Measurements from ENCODE around the gene COMMD3. TPM values are rescaled to one million over a fixed set of nuclear protein-coding genes. Genes with fewer than 3 reads are reported as not detected.

The COMMD3 gene
- total and polyA plus RNA-seq, 2 of the 8 experiments (the other 6 are each of a cell fraction or from before 2014, with no cell fraction given): 2.3 to 2.7 TPM

- H2BK15ac ChIP-seq (ENCODE audit: low read length): no peak overlapping the region
- FAIRE-seq (no peak), DNase-seq (ENCODE audit: low read depth in 1 of 2, low spot score in 2 of 2) (no peak)
- no peak overlapping the region for H3K18ac ChIP-seq (ENCODE audit: extremely low read depth, low read length)
- H3K79me2 ChIP-seq (ENCODE audit: control insufficient read depth in 1 of 2, insufficient read depth in 2 of 2, low read length in 2 of 2): no peaks in the 10 kb centered on the region
- H4K20me1 ChIP-seq (replicated peaks in 1 of 2; ENCODE audit: control insufficient read depth in 1 of 2, insufficient read depth in 2 of 2, low read length in 2 of 2): peaks cover 2 to 9% of the 10 kb centered on the region in 2 experiments
- WGBS, 2 experiments (ENCODE audit: extremely low coverage in 1 of 2, insufficient coverage in 1 of 2, insufficient read length in 1 of 2, insufficient replicate concordance in 2 of 2, low coverage in 1 of 2, low lambda C conversion rate in 2 of 2, missing lambda C conversion rate in 1 of 2): 60% methylated on average over 1 of the region's 1 CpG; no CpG with 5 or more reads in 1 of the 2 experiments
- no peaks in the 10 kb centered on the region for H3K79me1 ChIP-seq (ENCODE audit: low read depth, low read length)
- peaks cover 7% of the 10 kb centered on the region; the same call in 1 of the 2 replicates for H3K23me2 ChIP-seq (ENCODE audit: low read depth, low read length)
- no peak overlapping the region for H2BK5ac ChIP-seq (ENCODE audit: low read depth, low read length)
- H3K9ac ChIP-seq (replicated peaks in 1 of 4; ENCODE audit: extremely low read depth in 1 of 4, low read depth in 3 of 4, low read length in 3 of 4): no peak overlapping the region
- H3K4me2 ChIP-seq (ENCODE audit: insufficient read depth in 1 of 2, low read depth in 2 of 2, low read length in 2 of 2): no peak overlapping the region; a peak in 1 of 4 replicates
- no peak overlapping the region for H4K8ac ChIP-seq (ENCODE audit: extremely low read depth, insufficient read depth, low read length)
- H3K27ac ChIP-seq (ENCODE audit: low read depth, low read length): no peak overlapping the region
- no peak overlapping the region for H4K5ac ChIP-seq (ENCODE audit: insufficient read length, low read depth, low read length)
- H3K36me3 ChIP-seq (ENCODE audit: control insufficient read depth in 2 of 4, insufficient read depth in 4 of 4, low read length in 3 of 4): no peaks in the 10 kb centered on the region; a peak in 1 of 8 replicates
- H2AK5ac ChIP-seq (ENCODE audit: low read depth, low read length): no peak overlapping the region
- TF ChIP-seq POLR2AphosphoS5 (IDR thresholded peaks at IDR 0.05; ENCODE audit: low read depth, low read length) (no peak), POLR2A (IDR thresholded peaks at IDR 0.05; ENCODE audit: control extremely low read depth in 1 of 2, low read depth in 2 of 2, low read length in 2 of 2) (no peak), CBX5 (IDR thresholded peaks at IDR 0.05; ENCODE audit: low read depth, low read length) (no peak), EGR1 (IDR thresholded peaks at IDR 0.05; ENCODE audit: borderline replicate concordance, low read depth, low read length) (no peak), SP1 (IDR thresholded peaks at IDR 0.05; ENCODE audit: low read depth, low read length) (no peak), MAFK (IDR thresholded peaks at IDR 0.05; ENCODE audit: low read depth, low read length) (no peak), NANOG (IDR thresholded peaks at IDR 0.05; ENCODE audit: insufficient read depth, low read depth, low read length, poor library complexity, severe bottlenecking) (no peak), KDM5A (IDR thresholded peaks at IDR 0.05; ENCODE audit: low read length) (no peak), GABPA (IDR thresholded peaks at IDR 0.05; ENCODE audit: borderline replicate concordance, insufficient read depth, low read length) (no peak), RAD21 (IDR thresholded peaks at IDR 0.05 in 1 of 2, conservative IDR thresholded peaks at IDR 0.05 in 1 of 2; ENCODE audit: low read depth in 2 of 2, low read length in 2 of 2) (no peak), POU5F1 (IDR thresholded peaks at IDR 0.05; ENCODE audit: low read depth, low read length) (no peak), TEAD4 (IDR thresholded peaks at IDR 0.05; ENCODE audit: low read depth, low read length) (no peak)
- H2BK20ac ChIP-seq (ENCODE audit: low read length): no peak overlapping the region
- H2BK12ac ChIP-seq (ENCODE audit: low read depth, low read length): no peak overlapping the region
- no peak overlapping the region for H2BK120ac ChIP-seq (replicated peaks; ENCODE audit: low read depth, low read length)
- peaks cover 49 to 96% (median 78%) of the 10 kb centered on the region in 4 experiments for H3K27me3 ChIP-seq (replicated peaks in 1 of 4; ENCODE audit: control insufficient read depth in 3 of 4, extremely low read depth in 1 of 4, insufficient read depth in 3 of 4, low read length in 3 of 4)
- no peak overlapping the region for H3K14ac ChIP-seq (ENCODE audit: insufficient read length)
- no peak overlapping the region for H2AFZ ChIP-seq (ENCODE audit: low read length)
- no peaks in the 10 kb centered on the region; a peak in 1 of 4 replicates for H3K9me3 ChIP-seq (ENCODE audit: insufficient read depth in 2 of 2, low read depth in 1 of 2, low read length in 1 of 2)
- ChIA-PET CTCF (ENCODE audit: partially characterized antibody) (interaction anchor here (1.5 kb wide), 1 partner anchor 20 kb away, joined by 3 read pairs; no protein-coding TSS in a partner anchor), POLR2A (ENCODE audit: partially characterized antibody) (no interaction called here)
- H3K4me3 ChIP-seq (ENCODE audit: extremely low read depth in 1 of 4, insufficient read depth in 2 of 4, low read depth in 3 of 4, low read length in 4 of 4): no peak overlapping the region
- no peak overlapping the region for H4K91ac ChIP-seq (replicated peaks; ENCODE audit: insufficient read length, low read length)
- no peak overlapping the region for H3K56ac ChIP-seq (replicated peaks; ENCODE audit: insufficient read length, low read depth, low read length)
- no peak overlapping the region for H3K23ac ChIP-seq (ENCODE audit: insufficient read length)
- peaks cover 0 to 5% (median 3%) of the 10 kb centered on the region in 4 experiments; a peak in 3 of 7 replicates for H3K4me1 ChIP-seq (replicated peaks in 1 of 4; ENCODE audit: control insufficient read depth in 3 of 4, insufficient read depth in 4 of 4, low read length in 3 of 4)
- H3K4ac ChIP-seq (replicated peaks; ENCODE audit: insufficient read length, low read depth, low read length): no peak overlapping the region
Observed at GRCh38 chr10:22344249-22344648, 28.1 kb downstream of the COMMD3 start.

Measured in H1 (cell line).